Naive thymus-derived CD8-positive, alpha-beta T cell (primary cell): ENCODE results near the gene NUMA1. TPM values are rescaled to one million over a fixed set of nuclear protein-coding genes. Genes with fewer than 3 reads are reported as not detected.

Experiments
- ATAC-seq, 2 donors: fragments of 150-1000 bp; cut with Tn5 transposase in 1 of 2; sonication (Bioruptor Pico), chemical (Tn5 transposase) in 1 of 2; 1 replicate in 1 of 2; 2 replicates in 1 of 2; pipeline ENCODE4 v1.10.0; 2021; ENCODE audit warnings: mild to moderate bottlenecking in 2 of 2, moderate library complexity in 2 of 2
- POLR2A ChIA-PET: fragments of 350-600 bp; sonication (Branson Sonifier 250); formaldehyde crosslinking; loops from one replicate; lab custom pipeline; 2021; ENCODE audit warnings: antibody characterized with exemption; lab: Charles Lee
- DNase-seq, 10 donors: peaks; one replicate each; pipeline versions ENCODE4 v3.0.0 to v3.0.0-alpha.2; 2020 to 2022
- H3K27ac Mint-ChIP-seq, 10 donors: one replicate each; pipeline ENCODE4 v1.8.0; 2020 to 2022; ENCODE audit warnings: mild to moderate bottlenecking in 10 of 10, mixed read lengths in 10 of 10, moderate library complexity in 4 of 10, inconsistent platforms in 1 of 10
- H3K27me3 Mint-ChIP-seq, 5 donors: one replicate each; pipeline ENCODE4 v1.8.0; 2021 to 2022; ENCODE audit warnings: mixed read lengths in 5 of 5
- H3K36me3 Mint-ChIP-seq, 3 donors: one replicate each; pipeline ENCODE4 v1.8.0; 2020 to 2022; ENCODE audit warnings: mixed read lengths in 3 of 3, mild to moderate bottlenecking in 2 of 3, inconsistent platforms in 1 of 3
- H3K4me1 Mint-ChIP-seq, 4 donors: one replicate each; pipeline ENCODE4 v1.8.0; 2021 to 2022; ENCODE audit warnings: mixed read lengths in 4 of 4
- H3K4me3 Mint-ChIP-seq, 10 donors: one replicate each; pipeline ENCODE4 v1.8.0; 2020 to 2022; ENCODE audit warnings: mild to moderate bottlenecking in 10 of 10, mixed read lengths in 10 of 10, moderate library complexity in 6 of 10, inconsistent platforms in 1 of 10
- H3K9me3 Mint-ChIP-seq, 9 donors: one replicate each; pipeline ENCODE4 v1.8.0; 2020 to 2022; ENCODE audit warnings: mixed read lengths in 9 of 9, mild to moderate bottlenecking in 3 of 9, inconsistent platforms in 1 of 9, moderate library complexity in 1 of 9
- polyA plus RNA-seq, 3 donors: library from polyadenylated mRNA; unstranded; fragments of 300-500 nt; fragmentation: Illumina TruSeq; gene quantifications; one replicate each; pipeline ENCODE4 v1.2.3, GENCODE V29; 2021
- total RNA-seq, 8 experiments: library from RNA in 2 of 8; stranded (reverse) in 2 of 8; gene quantifications; one replicate each; pipeline ENCODE4 v1.2.3 and lab custom pipeline; 2021 to 2026

NUMA1 gene
- total and polyA plus RNA-seq, 5 experiments from 2014 or later, result 12.0 to 442 (median 119) TPM

GRCh38 chr11:72045849-72046248 is 34.5 kb downstream of the NUMA1 start:
- Mint-ChIP-seq H3K4me1 (peaks cover 19 to 33% (median 30%) of the 10 kb centered on the region in 4 donors), H3K27ac (peak overlapping the region in 6 of 10 donors; percentile 69 to 83 (median 78)), H3K4me3 (no peak overlapping the region), H3K36me3 (no peaks in the 10 kb centered on the region), H3K9me3 (no peaks in the 10 kb centered on the region), H3K27me3 (no peaks in the 10 kb centered on the region)
- POLR2A ChIA-PET, result no interaction called here
- ATAC-seq, result no peak
- DNase-seq, result no peak

GRCh38 chr11:72042064-72042745 is 38.1 kb downstream of the NUMA1 start:
- no peaks in the 10 kb centered on the region for H3K27me3 Mint-ChIP-seq
- no peaks in the 10 kb centered on the region for H3K36me3 Mint-ChIP-seq
- H3K27ac Mint-ChIP-seq, result no peak overlapping the region
- ATAC-seq (peak in 1 of 2 donors; percentile 18), DNase-seq (peak in 2 of 10 donors; percentile 9 to 11)
- H3K4me3 Mint-ChIP-seq, result no peak overlapping the region
- peaks cover 26 to 33% (median 30%) of the 10 kb centered on the region in 4 donors for H3K4me1 Mint-ChIP-seq
- no peaks in the 10 kb centered on the region for H3K9me3 Mint-ChIP-seq
- POLR2A ChIA-PET, result interaction anchor here (0.6 to 7.3 kb wide), 13 partner anchors 10 to 181 kb away, joined by 3 to 79 read pairs (median 5); partner anchors contain the start of genes ANAPC15 and LAMTOR1

- Mint-ChIP-seq H3K36me3 (peaks cover 0 to 4% (median 0%) of the 10 kb centered on the region in 3 donors), H3K9me3 (no peaks in the 10 kb centered on the region), H3K4me1 (peaks cover 31 to 39% (median 36%) of the 10 kb centered on the region in 4 donors), H3K27ac (no peak overlapping the region), H3K27me3 (no peaks in the 10 kb centered on the region), H3K4me3 (no peak overlapping the region)
- peak; percentile 20 to 69 (median 46) for DNase-seq
- POLR2A ChIA-PET, result interaction anchor here (1.2 to 7.3 kb wide), 17 partner anchors 8 to 181 kb away, joined by 3 to 85 read pairs (median 7); partner anchors contain the start of genes ANAPC15, LAMTOR1, LRRC51 and NUMA1
- peak; percentile 35 for ATAC-seq
Measured at GRCh38 chr11:72041364-72042063, 38.8 kb downstream of the NUMA1 start.

GRCh38 chr11:72040491-72041363 is 39.6 kb downstream of the NUMA1 start:
- H3K27me3 Mint-ChIP-seq, result no peaks in the 10 kb centered on the region
- DNase-seq (peak; percentile 72 to 91 (median 80)), ATAC-seq (peak; percentile 68 to 78)
- peaks cover 0 to 12% (median 0%) of the 10 kb centered on the region in 3 donors for H3K36me3 Mint-ChIP-seq
- H3K4me3 Mint-ChIP-seq, result no peak overlapping the region
- peaks cover 35 to 46% (median 44%) of the 10 kb centered on the region in 4 donors for H3K4me1 Mint-ChIP-seq
- no peaks in the 10 kb centered on the region for H3K9me3 Mint-ChIP-seq
- no peak overlapping the region for H3K27ac Mint-ChIP-seq
- POLR2A ChIA-PET, result interaction anchor here (0.6 to 7.3 kb wide), 23 partner anchors 9 to 1247 kb away, joined by 3 to 85 read pairs (median 7); partner anchors contain the start of genes ANAPC15, FCHSD2, INPPL1 and LAMTOR1

- H3K9me3 Mint-ChIP-seq, result no peaks in the 10 kb centered on the region
- ATAC-seq, result no peak
- H3K36me3 Mint-ChIP-seq, result peaks cover 0 to 20% (median 0%) of the 10 kb centered on the region in 3 donors
- POLR2A ChIA-PET, result interaction anchor here (0.6 to 7.3 kb wide), 23 partner anchors 10 to 1248 kb away, joined by 3 to 85 read pairs (median 7); partner anchors contain the start of genes ANAPC15, INPPL1, LAMTOR1 and LRRC51
- H3K4me1 Mint-ChIP-seq, result peaks cover 37 to 51% (median 47%) of the 10 kb centered on the region in 4 donors
- no peak overlapping the region for H3K27ac Mint-ChIP-seq
- H3K4me3 Mint-ChIP-seq, result no peak overlapping the region
- H3K27me3 Mint-ChIP-seq, result no peaks in the 10 kb centered on the region
- peak in 3 of 10 donors; percentile 19 to 31 (median 21) for DNase-seq
Measured at GRCh38 chr11:72039856-72040401, 40.4 kb downstream of the NUMA1 start.

- Mint-ChIP-seq H3K27ac (no peak overlapping the region), H3K4me1 (peaks cover 37 to 49% (median 45%) of the 10 kb centered on the region in 4 donors), H3K36me3 (peaks cover 0 to 25% (median 0%) of the 10 kb centered on the region in 3 donors), H3K27me3 (no peaks in the 10 kb centered on the region), H3K4me3 (no peak overlapping the region), H3K9me3 (no peaks in the 10 kb centered on the region)
- DNase-seq, result peak in 1 of 10 donors; percentile 9
- POLR2A ChIA-PET, result interaction anchor here (0.7 to 7.3 kb wide), 18 partner anchors 11 to 1249 kb away, joined by 3 to 85 read pairs (median 11); partner anchors contain the start of genes ANAPC15, LAMTOR1, LRRC51 and NUMA1
- no peak for ATAC-seq
Measured at GRCh38 chr11:72039031-72039855, 41.1 kb downstream of the NUMA1 start.

GRCh38 chr11:72038491-72038890 is 41.9 kb downstream of the NUMA1 start:
- H3K4me1 Mint-ChIP-seq, result peaks cover 34 to 48% (median 40%) of the 10 kb centered on the region in 4 donors

GRCh38 chr11:72037554-72038311 is 42.6 kb downstream of the NUMA1 start:
- POLR2A ChIA-PET, result interaction anchor here (0.5 to 7.3 kb wide), 6 partner anchors 10 to 195 kb away, joined by 3 to 85 read pairs (median 52); partner anchors contain the start of genes ANAPC15 and LAMTOR1
- ATAC-seq (no peak), DNase-seq (peak in 2 of 10 donors; percentile 4 to 10)
- Mint-ChIP-seq H3K4me1 (peaks cover 30 to 49% (median 40%) of the 10 kb centered on the region in 4 donors), H3K36me3 (peaks cover 0 to 40% (median 3%) of the 10 kb centered on the region in 3 donors), H3K4me3 (peak overlapping the region in 3 of 10 donors; percentile 52 to 62 (median 52)), H3K27ac (peak overlapping the region in 3 of 10 donors; percentile 12 to 82 (median 63)), H3K9me3 (no peaks in the 10 kb centered on the region), H3K27me3 (no peaks in the 10 kb centered on the region)

More at GRCh38 chr11:72038491-72038890, 41.9 kb downstream of the NUMA1 start:
- H3K27me3 Mint-ChIP-seq, result no peaks in the 10 kb centered on the region
- ATAC-seq (no peak), DNase-seq (no peak)
- POLR2A ChIA-PET, result interaction anchor here (0.5 to 7.3 kb wide), 13 partner anchors 10 to 184 kb away, joined by 3 to 85 read pairs (median 27); partner anchors contain the start of genes ANAPC15, LAMTOR1, LRRC51 and NUMA1
- peaks cover 0 to 33% (median 3%) of the 10 kb centered on the region in 3 donors for H3K36me3 Mint-ChIP-seq
- H3K9me3 Mint-ChIP-seq, result no peaks in the 10 kb centered on the region
- no peak overlapping the region for H3K4me3 Mint-ChIP-seq
- H3K27ac Mint-ChIP-seq, result no peak overlapping the region

- peak overlapping the region in 6 of 10 donors; percentile 8 to 63 (median 54) for H3K4me3 Mint-ChIP-seq
Measured at GRCh38 chr11:72036687-72037086, 43.7 kb downstream of the NUMA1 start.

More at GRCh38 chr11:72036687-72037086, 43.7 kb downstream of the NUMA1 start:
- POLR2A ChIA-PET, result interaction anchor here (0.6 to 7.3 kb wide), 2 partner anchors 75 to 196 kb away, joined by 3 to 78 read pairs; partner anchors contain the start of gene ANAPC15
- no peaks in the 10 kb centered on the region for H3K9me3 Mint-ChIP-seq
- no peaks in the 10 kb centered on the region for H3K27me3 Mint-ChIP-seq
- ATAC-seq (no peak), DNase-seq (no peak)
- peaks cover 0 to 45% (median 3%) of the 10 kb centered on the region in 3 donors for H3K36me3 Mint-ChIP-seq
- H3K27ac Mint-ChIP-seq, result peak overlapping the region in 7 of 10 donors; percentile 53 to 91 (median 81)
- H3K4me1 Mint-ChIP-seq, result peaks cover 20 to 44% (median 31%) of the 10 kb centered on the region in 4 donors
